HepG2 (cell line): ENCODE data around the gene SNAP47.

Experiments
- CBX5 ChIP-seq: sonication (generic); formaldehyde crosslinking; IDR thresholded peaks from 2 replicates; pipeline ENCODE4 v1.4.0; 2020; ENCODE audit warnings: missing genetic modification reagents, borderline replicate concordance
- CHCHD3 ChIP-seq: sonication (generic); formaldehyde crosslinking; IDR thresholded peaks from 2 replicates; pipeline ENCODE4 v1.8.0; 2022; ENCODE audit warnings: mild to moderate bottlenecking, missing genetic modification reagents, moderate library complexity
- CTCF ChIP-seq: sonication (generic); formaldehyde crosslinking; IDR thresholded peaks from 2 replicates; pipeline ENCODE4 v1.5.0; 2020; ENCODE audit warnings: mild to moderate bottlenecking, missing genetic modification reagents, moderate library complexity
- E2F1 ChIP-seq: sonication (generic); formaldehyde crosslinking; IDR thresholded peaks from 2 replicates; pipeline ENCODE4 v1.5.0; 2020; ENCODE audit warnings: missing genetic modification reagents
- HMGXB4 ChIP-seq, 2 experiments: sonication (generic) in 1 of 2; formaldehyde crosslinking in 1 of 2; IDR thresholded peaks; 2 replicates each; pipeline versions ENCODE4 v1.4.0 to v1.6.1; 2018 to 2020; ENCODE audit warnings: missing genetic modification reagents in 2 of 2, borderline replicate concordance in 1 of 2, low read depth in 1 of 2, mild to moderate bottlenecking in 1 of 2, missing biosample characterization in 1 of 2
- SP4 ChIP-seq: sonication (generic); formaldehyde crosslinking; IDR thresholded peaks from 2 replicates; pipeline ENCODE4 v1.8.1; 2023; ENCODE audit warnings: mild to moderate bottlenecking, missing genetic modification reagents
- THAP9 ChIP-seq: sonication (generic); formaldehyde crosslinking; IDR thresholded peaks from 2 replicates; pipeline ENCODE4; 2020; ENCODE audit warnings: missing genetic modification reagents, mild to moderate bottlenecking, borderline replicate concordance
- ZBTB44 ChIP-seq: sonication (generic); formaldehyde crosslinking; IDR thresholded peaks from 2 replicates; pipeline ENCODE4 v1.4.0; 2020; ENCODE audit warnings: missing genetic modification reagents
- ZNF414 ChIP-seq: sonication (generic); formaldehyde crosslinking; IDR thresholded peaks from 2 replicates; pipeline ENCODE4 v1.5.0; 2020; ENCODE audit warnings: missing genetic modification reagents
- ZNF784 ChIP-seq: sonication (generic); formaldehyde crosslinking; IDR thresholded peaks from 2 replicates; pipeline ENCODE4 v1.5.1; 2020; ENCODE audit warnings: missing genetic modification reagents, mild to moderate bottlenecking, borderline replicate concordance

- TF ChIP-seq CTCF (CRISPR knock-in tag) (peak; percentile 96), CHCHD3 (CRISPR knock-in tag) (no peak), ZNF784 (CRISPR knock-in tag) (no peak), ZBTB44 (CRISPR knock-in tag) (no peak), THAP9 (CRISPR knock-in tag) (no peak), SP4 (CRISPR knock-in tag) (no peak), ZNF414 (no peak), HMGXB4 (CRISPR knock-in tag; IDR thresholded peaks at IDR 0.05; ENCODE audit: borderline replicate concordance in 1 of 2, low read depth in 1 of 2) (peak in 1 of 2 experiments; percentile 51; a peak in 1 of 4 replicates), CBX5 (no peak), E2F1 (CRISPR knock-in tag) (no peak)
These were observed 27.1 kb downstream of the SNAP47 start for GRCh38 chr1:227762231-227762911.
